ENCODE results near the gene MYRIP. TPM values are rescaled to one million over a fixed set of nuclear protein-coding genes. Genes with fewer than 3 reads are reported as not detected.

MYRIP gene
- total and polyA plus RNA-seq, 12 donors = 0.45 to 2.7 (median 1.3) TPM

- ATAC-seq = no peak
- no peak overlapping the region for H3K4me3 ChIP-seq
- intact Hi-C loops (cut with DNase I) = no loop called here
- H3K4me1 ChIP-seq = peaks cover 0 to 12% (median 0%) of the 10 kb centered on the region in 9 donors
- 91 to 92% methylated on average over 1 of the region's 1 CpG for WGBS, 2 donors
- TF ChIP-seq CTCF (IDR thresholded peaks at IDR 0.05) = no peak
- no peak for DNase-seq
- H3K36me3 ChIP-seq = no peaks in the 10 kb centered on the region
- no peaks in the 10 kb centered on the region for H3K27me3 ChIP-seq
- H3K27ac ChIP-seq = no peak overlapping the region
- no peaks in the 10 kb centered on the region for H3K9me3 ChIP-seq
Measured at GRCh38 chr3:40258555-40258954, 449.1 kb downstream of the MYRIP start.

GRCh38 chr3:40262331-40262730 lies 452.9 kb downstream of the MYRIP start:
- no peaks in the 10 kb centered on the region for H3K36me3 ChIP-seq
- H3K4me1 ChIP-seq = peaks cover 0 to 5% (median 0%) of the 10 kb centered on the region in 9 donors

GRCh38 chr3:40264451-40264850 lies 455.0 kb downstream of the MYRIP start:
- intact Hi-C loops (cut with DNase I) = no loop called here
- Histone ChIP-seq H3K9me3 (no peaks in the 10 kb centered on the region), H3K27ac (no peak overlapping the region), H3K36me3 (no peaks in the 10 kb centered on the region), H3K27me3 (no peaks in the 10 kb centered on the region), H3K4me1 (peaks cover 0 to 15% (median 8%) of the 10 kb centered on the region in 9 donors), H3K4me3 (no peak overlapping the region)
- WGBS, 2 donors = 80 to 87% methylated on average over 1 of the region's 1 CpG
- ATAC-seq (no peak), DNase-seq (no peak)
- no peak for TF ChIP-seq CTCF (IDR thresholded peaks at IDR 0.05)

More at GRCh38 chr3:40262331-40262730, 452.9 kb downstream of the MYRIP start:
- no peaks in the 10 kb centered on the region for H3K9me3 ChIP-seq
- intact Hi-C loops (cut with DNase I) = no loop called here
- no peaks in the 10 kb centered on the region for H3K27me3 ChIP-seq
- no peak overlapping the region for H3K27ac ChIP-seq
- no peak for TF ChIP-seq CTCF (IDR thresholded peaks at IDR 0.05)
- DNase-seq (no peak), ATAC-seq (no peak)
- H3K4me3 ChIP-seq = no peak overlapping the region

- intact Hi-C loops (cut with DNase I) = no loop called here
- DNase-seq (no peak), ATAC-seq (no peak)
- Histone ChIP-seq H3K36me3 (no peaks in the 10 kb centered on the region), H3K27ac (no peak overlapping the region), H3K9me3 (peaks cover 0 to 5% (median 0%) of the 10 kb centered on the region in 11 donors), H3K4me1 (peaks cover 0 to 15% (median 8%) of the 10 kb centered on the region in 9 donors), H3K27me3 (no peaks in the 10 kb centered on the region), H3K4me3 (no peak overlapping the region)
- TF ChIP-seq CTCF (IDR thresholded peaks at IDR 0.05) = no peak
Measured at GRCh38 chr3:40265181-40265580, 455.8 kb downstream of the MYRIP start.

Measured in heart right ventricle (tissue), 16 donors.